Measurements from ENCODE around the gene ARHGAP44. TPM values are rescaled to one million over a fixed set of nuclear protein-coding genes. Genes with fewer than 3 reads are reported as not detected.

Gene ARHGAP44
- total and polyA plus RNA-seq, 9 of the 15 experiments (the other 6 are each of a cell fraction or from before 2014, with no cell fraction given) = 0.01 to 0.68 (median 0.07) TPM; not detected in 1

DNA sequence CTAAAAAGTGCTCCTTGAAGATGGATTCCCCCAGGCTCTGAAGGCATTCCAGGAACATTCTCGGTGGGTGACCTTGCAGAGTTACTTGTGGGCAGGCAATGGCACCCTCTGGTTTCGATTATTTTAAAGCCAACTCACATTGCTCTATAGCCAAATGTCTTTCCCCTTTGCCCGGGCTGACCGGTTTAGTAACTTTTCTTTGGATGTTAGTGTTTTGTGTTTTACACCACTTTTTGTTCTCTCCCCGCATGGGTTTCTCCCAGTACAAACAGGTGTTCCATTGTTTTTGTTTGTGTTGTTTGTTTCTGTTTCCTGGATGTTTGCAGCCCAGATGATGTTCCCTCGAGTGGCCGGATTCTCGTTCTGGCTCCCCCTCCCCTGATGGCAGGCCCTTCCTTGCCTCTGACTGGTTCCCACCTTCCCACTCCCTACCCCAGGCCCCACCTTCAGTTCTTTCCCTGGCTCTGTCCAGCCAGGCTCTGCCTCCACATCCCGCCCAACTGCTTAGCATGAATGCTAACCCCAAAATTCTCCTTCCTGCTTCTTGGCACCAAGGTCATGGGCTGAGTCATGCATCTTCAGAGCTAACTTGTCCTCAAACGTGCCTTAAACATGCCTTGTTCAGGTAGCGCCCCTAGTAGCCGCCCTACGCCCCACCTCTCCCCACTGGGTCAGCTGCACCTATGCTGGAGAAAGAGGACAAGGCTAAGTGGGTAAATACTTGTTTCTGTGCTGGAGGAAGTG is 187.9 kb downstream of the ARHGAP44 start:
- in situ Hi-C loops (cut with MboI) = no loop called here
- no peak for TF ChIP-seq BMI1 (IDR thresholded peaks at IDR 0.05; ENCODE audit: low read length)
- TF ChIP-seq, protein P1, sequence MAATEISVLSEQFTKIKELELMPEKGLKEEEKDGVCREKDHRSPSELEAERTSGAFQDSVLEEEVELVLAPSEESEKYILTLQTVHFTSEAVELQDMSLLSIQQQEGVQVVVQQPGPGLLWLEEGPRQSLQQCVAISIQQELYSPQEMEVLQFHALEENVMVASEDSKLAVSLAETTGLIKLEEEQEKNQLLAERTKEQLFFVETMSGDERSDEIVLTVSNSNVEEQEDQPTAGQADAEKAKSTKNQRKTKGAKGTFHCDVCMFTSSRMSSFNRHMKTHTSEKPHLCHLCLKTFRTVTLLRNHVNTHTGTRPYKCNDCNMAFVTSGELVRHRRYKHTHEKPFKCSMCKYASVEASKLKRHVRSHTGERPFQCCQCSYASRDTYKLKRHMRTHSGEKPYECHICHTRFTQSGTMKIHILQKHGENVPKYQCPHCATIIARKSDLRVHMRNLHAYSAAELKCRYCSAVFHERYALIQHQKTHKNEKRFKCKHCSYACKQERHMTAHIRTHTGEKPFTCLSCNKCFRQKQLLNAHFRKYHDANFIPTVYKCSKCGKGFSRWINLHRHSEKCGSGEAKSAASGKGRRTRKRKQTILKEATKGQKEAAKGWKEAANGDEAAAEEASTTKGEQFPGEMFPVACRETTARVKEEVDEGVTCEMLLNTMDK (IDR thresholded peaks at IDR 0.05; ENCODE audit: borderline replicate concordance, insufficient read depth, low read depth, low read length, poor library complexity, severe bottlenecking) = no peak
- TF ChIP-seq ATF4 (CRISPR knock-in tag; IDR thresholded peaks at IDR 0.05) = no peak
- TF ChIP-seq, protein P2, sequence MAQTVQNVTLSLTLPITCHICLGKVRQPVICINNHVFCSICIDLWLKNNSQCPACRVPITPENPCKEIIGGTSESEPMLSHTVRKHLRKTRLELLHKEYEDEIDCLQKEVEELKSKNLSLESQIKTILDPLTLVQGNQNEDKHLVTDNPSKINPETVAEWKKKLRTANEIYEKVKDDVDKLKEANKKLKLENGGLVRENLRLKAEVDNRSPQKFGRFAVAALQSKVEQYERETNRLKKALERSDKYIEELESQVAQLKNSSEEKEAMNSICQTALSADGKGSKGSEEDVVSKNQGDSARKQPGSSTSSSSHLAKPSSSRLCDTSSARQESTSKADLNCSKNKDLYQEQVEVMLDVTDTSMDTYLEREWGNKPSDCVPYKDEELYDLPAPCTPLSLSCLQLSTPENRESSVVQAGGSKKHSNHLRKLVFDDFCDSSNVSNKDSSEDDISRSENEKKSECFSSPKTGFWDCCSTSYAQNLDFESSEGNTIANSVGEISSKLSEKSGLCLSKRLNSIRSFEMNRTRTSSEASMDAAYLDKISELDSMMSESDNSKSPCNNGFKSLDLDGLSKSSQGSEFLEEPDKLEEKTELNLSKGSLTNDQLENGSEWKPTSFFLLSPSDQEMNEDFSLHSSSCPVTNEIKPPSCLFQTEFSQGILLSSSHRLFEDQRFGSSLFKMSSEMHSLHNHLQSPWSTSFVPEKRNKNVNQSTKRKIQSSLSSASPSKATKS (CRISPR knock-in tag; IDR thresholded peaks at IDR 0.05) = no peak
- TF ChIP-seq OTX1 (CRISPR knock-in tag; IDR thresholded peaks at IDR 0.05) = no peak
- no peak for TF ChIP-seq ZBTB7A (IDR thresholded peaks at IDR 0.05; ENCODE audit: borderline replicate concordance, control insufficient read depth, low read depth, low read length)
- no peak for TF ChIP-seq RREB1 (CRISPR knock-in tag; IDR thresholded peaks at IDR 0.05)
- no peak for TF ChIP-seq CBX5 (IDR thresholded peaks at IDR 0.05; ENCODE audit: borderline replicate concordance, low read depth)
- TF ChIP-seq CEBPG (CRISPR knock-in tag; IDR thresholded peaks at IDR 0.05) = no peak
- TF ChIP-seq CEBPG (tag; conservative IDR thresholded peaks at IDR 0.05 in 1 of 2, IDR thresholded peaks at IDR 0.05 in 1 of 2) = no peak

More for the DNA sequence above, 187.9 kb downstream of the ARHGAP44 start:
- no peak overlapping the region for H3K27ac ChIP-seq (ENCODE audit: extremely low read depth, low read depth, low read length)
- no peaks in the 10 kb centered on the region for H4K20me1 ChIP-seq (replicated peaks; ENCODE audit: control insufficient read depth, insufficient read depth, low read length)
- ChIA-PET POLR2A (interaction anchor here (0.7 kb wide), 1 partner anchor 611 kb away, joined by 3 read pairs; no protein-coding TSS in a partner anchor), CTCF (ENCODE audit: low intra/inter-chr PET ratio) (no interaction called here)
- ATAC-seq (no peak), FAIRE-seq (no peak), DNase-seq (ENCODE audit: extremely low read depth in 1 of 4, low spot score in 3 of 4) (no peak)
- H3K36me3 ChIP-seq (ENCODE audit: control insufficient read depth, insufficient read depth, low read length) = no peaks in the 10 kb centered on the region
- BruUV-seq (replicated peaks) = no TSS peak
- no peak overlapping the region for H3K4me3 ChIP-seq
- H3K9me3 ChIP-seq (replicated peaks; ENCODE audit: control insufficient read depth, insufficient read depth, low read depth, low read length) = no peaks in the 10 kb centered on the region
- H3K4me2 ChIP-seq (ENCODE audit: insufficient read depth, low read length) = no peak overlapping the region
- 2% methylated on average over 10 of the region's 13 CpGs for WGBS (ENCODE audit: insufficient coverage, low coverage, missing lambda C conversion rate)
- H3K9ac ChIP-seq (ENCODE audit: insufficient read depth in 1 of 2, low read depth in 2 of 2, low read length in 2 of 2) = no peak overlapping the region
- H3K27me3 ChIP-seq (ENCODE audit: control insufficient read depth in 2 of 2, insufficient read depth in 2 of 2, low read length in 2 of 2) = peaks cover 5 to 38% of the 10 kb centered on the region in 2 experiments; a peak in 3 of 5 replicates
- H2AFZ ChIP-seq (ENCODE audit: low read depth, low read length) = no peak overlapping the region
- H3K79me2 ChIP-seq (ENCODE audit: control insufficient read depth, insufficient read depth, low read length) = no peaks in the 10 kb centered on the region
- H3K9me1 ChIP-seq (ENCODE audit: control insufficient read depth, insufficient read depth, low read length) = no peaks in the 10 kb centered on the region
- peaks cover 0 to 8% of the 10 kb centered on the region in 2 experiments; a peak in 1 of 5 replicates for H3K4me1 ChIP-seq (replicated peaks in 1 of 2; ENCODE audit: control insufficient read depth in 2 of 2, insufficient read depth in 2 of 2, low read length in 2 of 2)
- intact Hi-C loops (cut with micrococcal nuclease) = no loop called here

Data from K562 (cell line).